K562 (cell line): ENCODE data around the gene CUL9. TPM values are rescaled to one million over a fixed set of nuclear protein-coding genes. Genes with fewer than 3 reads are reported as not detected.
A peak's percentile ranks its signal among the peaks of the same experiment; 100 is the strongest.

Source experiments
- CREM ChIP-seq: IDR thresholded peaks from 2 replicates; pipeline ENCODE4 v1.6.1; 2014; ENCODE audit warnings: antibody characterized with exemption, low read depth
- MAFK ChIP-seq: IDR thresholded peaks from 2 replicates; pipeline ENCODE4 v1.6.1; 2011; ENCODE audit warnings: low read length, improper control_type of control experiment
- MTA2 ChIP-seq: fragments of 450-650 bp; IDR thresholded peaks from 2 replicates; pipeline ENCODE4 v1.6.1; 2016; ENCODE audit warnings: low read depth
- PATZ1 ChIP-seq: fragments of 250-450 bp; sonication (Bioruptor Pico); IDR thresholded peaks from 2 replicates; pipeline ENCODE4 v1.5.0; 2020; ENCODE audit warnings: mild to moderate bottlenecking, borderline replicate concordance
- RB1 ChIP-seq: fragments of 450-650 bp; IDR thresholded peaks from 2 replicates; pipeline ENCODE4 v1.6.1; 2017; ENCODE audit warnings: low read depth, mild to moderate bottlenecking
- RERE ChIP-seq: sonication (generic); formaldehyde crosslinking; IDR thresholded peaks from 2 replicates; pipeline ENCODE4 v1.8.0; 2023; ENCODE audit warnings: missing genetic modification reagents, mild to moderate bottlenecking, borderline replicate concordance
- REST ChIP-seq, 2 experiments: fragments of 450-650 bp; formaldehyde crosslinking in 1 of 2; IDR thresholded peaks; 2 replicates each; pipeline versions ENCODE4 v1.4.0 to v1.6.1; 2014 to 2020; ENCODE audit warnings: mild to moderate bottlenecking in 2 of 2, borderline replicate concordance in 1 of 2, low read depth in 1 of 2
- STAG1 ChIP-seq: sonication (generic); formaldehyde crosslinking; IDR thresholded peaks from 2 replicates; pipeline ENCODE4 v1.5.0; 2020; ENCODE audit warnings: missing genetic modification reagents, borderline replicate concordance
- ZNF347 ChIP-seq: fragments of 450-650 bp; formaldehyde crosslinking; IDR thresholded peaks from 2 replicates; pipeline ENCODE4 v1.4.0; 2020; ENCODE audit warnings: low read depth, mild to moderate bottlenecking, moderate library complexity
- ZNF551 ChIP-seq: fragments of 250-450 bp; sonication (Bioruptor Pico); IDR thresholded peaks from 2 replicates; pipeline ENCODE4 v1.5.0; 2021; ENCODE audit warnings: mild to moderate bottlenecking, moderate library complexity
- polyA plus RNA-seq, 8 experiments: library from polyadenylated mRNA; depleted of rRNA in 4 of 8; stranded (reverse) in 5 of 8; unstranded in 3 of 8; fragments of >200 nt; fragmentation: Nextera tagmentation in 2 of 8; fragmentation: Illumina TruSeq in 1 of 8; extraction: Ambion mirVana in 2 of 8; extraction: Trizol in 1 of 8; gene quantifications; 2 replicates each; pipeline versions ENCODE4 v1.2.1 to v1.2.3, GENCODE V29; 2011 to 2014; ENCODE audit warnings: inconsistent platforms in 1 of 8, missing spikeins in 1 of 8
- total RNA-seq, 7 experiments: library from RNA; depleted of rRNA in 6 of 7; stranded (reverse); fragments of >200 nt in 6 of 7; fragmentation: Illumina TruSeq in 2 of 7; extraction: Trizol in 2 of 7; gene quantifications; 2 replicates each; pipeline versions ENCODE4 v1.2.1 to v1.2.3, GENCODE V29; 2011 to 2021; ENCODE audit warnings: low replicate concordance in 1 of 7

Gene CUL9
- total and polyA plus RNA-seq, 9 of the 15 experiments (the other 6 are each of a cell fraction or from before 2014, with no cell fraction given): 0.50 to 20.7 (median 6.6) TPM

DNA sequence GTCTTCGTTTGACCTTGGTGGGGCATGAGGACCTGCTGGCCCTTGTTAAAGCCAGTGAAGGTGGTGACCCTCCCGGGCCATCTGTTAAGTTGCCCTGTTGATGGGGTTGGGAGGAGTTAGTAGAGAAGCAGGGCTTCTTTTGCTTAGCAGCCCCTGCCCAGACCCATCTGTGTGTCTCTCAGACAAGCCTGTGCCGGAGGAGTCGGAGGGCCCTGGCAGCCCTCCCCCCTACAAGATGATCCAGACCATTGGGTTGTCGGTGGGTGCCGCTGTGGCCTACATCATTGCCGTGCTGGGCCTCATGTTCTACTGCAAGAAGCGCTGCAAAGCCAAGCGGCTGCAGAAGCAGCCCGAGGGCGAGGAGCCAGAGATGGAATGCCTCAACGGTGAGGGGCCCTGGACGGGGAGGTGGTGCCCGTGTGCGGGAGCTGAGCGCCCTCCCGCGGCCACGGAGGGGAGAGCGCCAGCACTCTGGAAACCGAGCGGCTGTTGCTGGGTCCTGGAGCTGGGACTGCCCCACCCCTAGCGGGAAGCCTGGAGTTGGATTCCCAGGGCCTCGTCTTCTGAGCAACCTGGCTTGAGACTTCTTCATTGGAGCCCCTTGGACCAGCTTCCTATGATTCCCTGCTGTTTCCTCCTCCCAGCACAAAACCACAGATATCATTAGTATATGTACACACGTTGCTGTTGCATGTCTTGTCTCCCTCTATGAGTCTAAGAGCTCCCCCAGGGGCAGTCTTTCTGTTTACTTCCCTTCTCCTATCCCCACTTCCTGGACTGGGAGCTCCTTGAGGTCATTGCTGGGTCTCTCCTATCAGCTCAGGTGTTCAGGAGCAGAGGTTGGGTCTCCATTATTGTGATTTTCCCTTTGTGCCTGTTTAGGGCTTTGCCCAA is 38.5 kb upstream of the CUL9 start (continued):
- peak; percentile 96 for TF ChIP-seq REST (IDR thresholded peaks at IDR 0.05; ENCODE audit: borderline replicate concordance)
- TF ChIP-seq REST (CRISPR knock-in tag; IDR thresholded peaks at IDR 0.05; ENCODE audit: low read depth): 0 out of 2 replicates have a peak, but pooled peaks have one; percentile 27
- no peak for TF ChIP-seq PATZ1
- no peak for TF ChIP-seq ZNF347 (CRISPR knock-in tag)
- no peak for TF ChIP-seq ZNF551 (CRISPR knock-in tag)
- TF ChIP-seq MAFK: no peak
- TF ChIP-seq STAG1: peak; percentile 94
- TF ChIP-seq CREM: peak; percentile 38; the same call in 1 of the 2 replicates
- TF ChIP-seq RB1: peak; percentile 96
- TF ChIP-seq RERE (CRISPR knock-in tag): no peak
- no peak for TF ChIP-seq MTA2
